GM12874 (cell line): ENCODE data around the gene GALK2.

Source experiments
- TF ChIP-seq, protein P1 (sequence below): IDR thresholded peaks from 2 replicates; pipeline ENCODE4 v1.5.1; 2011; ENCODE audit warnings: low read depth, mild to moderate bottlenecking, control low read depth, low read length, moderate library complexity; ENCODE audit not compliant: insufficient read depth

Gene GALK2

DNA sequence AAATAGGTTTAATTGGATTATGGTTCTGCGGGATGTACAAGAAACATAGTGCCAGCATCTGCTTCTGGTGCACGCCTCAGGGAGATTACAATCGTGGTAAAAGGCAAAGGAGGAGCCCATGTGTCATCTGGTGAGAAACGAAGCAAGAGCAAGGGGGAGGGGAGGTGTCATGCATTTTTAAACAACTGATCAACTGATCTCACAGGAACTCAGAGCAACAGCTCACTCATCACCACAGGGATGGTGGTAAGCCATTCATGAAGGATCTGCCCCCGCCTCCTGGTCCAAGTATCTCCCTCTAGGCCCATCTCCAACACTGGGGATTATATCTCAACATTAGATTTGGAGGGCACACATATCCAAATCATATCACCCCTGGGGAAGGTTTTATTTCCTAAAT lies 210.9 kb downstream of the GALK2 start:
- TF ChIP-seq, protein P1, sequence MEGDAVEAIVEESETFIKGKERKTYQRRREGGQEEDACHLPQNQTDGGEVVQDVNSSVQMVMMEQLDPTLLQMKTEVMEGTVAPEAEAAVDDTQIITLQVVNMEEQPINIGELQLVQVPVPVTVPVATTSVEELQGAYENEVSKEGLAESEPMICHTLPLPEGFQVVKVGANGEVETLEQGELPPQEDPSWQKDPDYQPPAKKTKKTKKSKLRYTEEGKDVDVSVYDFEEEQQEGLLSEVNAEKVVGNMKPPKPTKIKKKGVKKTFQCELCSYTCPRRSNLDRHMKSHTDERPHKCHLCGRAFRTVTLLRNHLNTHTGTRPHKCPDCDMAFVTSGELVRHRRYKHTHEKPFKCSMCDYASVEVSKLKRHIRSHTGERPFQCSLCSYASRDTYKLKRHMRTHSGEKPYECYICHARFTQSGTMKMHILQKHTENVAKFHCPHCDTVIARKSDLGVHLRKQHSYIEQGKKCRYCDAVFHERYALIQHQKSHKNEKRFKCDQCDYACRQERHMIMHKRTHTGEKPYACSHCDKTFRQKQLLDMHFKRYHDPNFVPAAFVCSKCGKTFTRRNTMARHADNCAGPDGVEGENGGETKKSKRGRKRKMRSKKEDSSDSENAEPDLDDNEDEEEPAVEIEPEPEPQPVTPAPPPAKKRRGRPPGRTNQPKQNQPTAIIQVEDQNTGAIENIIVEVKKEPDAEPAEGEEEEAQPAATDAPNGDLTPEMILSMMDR: no peak
